ENCODE results near the gene MAP2K7.
"Not testable (repeated sequence)": the region's sequence is repeated elsewhere in the genome, so short reads cannot be mapped to it uniquely, and the experiment has no call there.

Gene MAP2K7

GRCh38 chr19:7914099-7914498 lies 10.4 kb downstream of the MAP2K7 start:
- DNase-seq: peak in 1 of 42 donors; percentile 5
- intact Hi-C loops (cut with DNase I): no loop called here

GRCh38 chr19:7914598-7915045 lies 10.9 kb downstream of the MAP2K7 start, which contains the start of gene TGFBR3L:
Gene TGFBR3L, plus strand, starts transcription at chr19:7914830.
- peak in 1 of 42 donors; percentile 6 for DNase-seq

GRCh38 chr19:7915250-7916102 lies 11.8 kb downstream of the MAP2K7 start:
- intact Hi-C loops (cut with DNase I): no loop called here
- peak in 1 of 42 donors; percentile 6 for DNase-seq

More at GRCh38 chr19:7914598-7915045, 10.9 kb downstream of the MAP2K7 start, which contains the start of gene TGFBR3L:
- intact Hi-C loops (cut with DNase I): no loop called here

GRCh38 chr19:7916103-7916954 lies 12.7 kb downstream of the MAP2K7 start:
- DNase-seq: peak in 29 of 42 donors; percentile 40 to 78 (median 62)
- intact Hi-C loops (cut with DNase I): no loop called here

GRCh38 chr19:7916955-7917266 lies 13.2 kb downstream of the MAP2K7 start:
- intact Hi-C loops (cut with DNase I): no loop called here
- no peak for DNase-seq

GRCh38 chr19:7917267-7918061 lies 13.8 kb downstream of the MAP2K7 start:
- peak in 17 of 42 donors; percentile 33 to 71 (median 52) for DNase-seq
- intact Hi-C loops (cut with DNase I): no loop called here

- not testable (repeated sequence) for DNase-seq
These were observed 14.5 kb downstream of the MAP2K7 start for GRCh38 chr19:7918062-7918614.

GRCh38 chr19:7918615-7919421 lies 15.1 kb downstream of the MAP2K7 start:
- intact Hi-C loops (cut with DNase I): no loop called here
- DNase-seq: no peak

More at GRCh38 chr19:7918062-7918614, 14.5 kb downstream of the MAP2K7 start:
- intact Hi-C loops (cut with DNase I): not testable (repeated sequence)

GRCh38 chr19:7919610-7920518 lies 16.2 kb downstream of the MAP2K7 start, which contains the start of gene SNAPC2:
Gene SNAPC2, plus strand, starts transcription at chr19:7920338. Its CDS starts 29 bp downstream, at chr19:7920367.
- intact Hi-C loops (cut with DNase I): no loop called here
- peak; percentile 86 to 97 (median 94) for DNase-seq

- peak; percentile 95 to 100 (median 98) for DNase-seq
- intact Hi-C loops (cut with DNase I): no loop called here
These were observed 17.0 kb downstream of the MAP2K7 start for GRCh38 chr19:7920519-7921301.

GRCh38 chr19:7921302-7921966 lies 17.8 kb downstream of the MAP2K7 start:
- intact Hi-C loops (cut with DNase I): no loop called here
- peak in 1 of 42 donors; percentile 32 for DNase-seq

- DNase-seq: peak in 1 of 42 donors; percentile 29
- intact Hi-C loops (cut with DNase I): no loop called here
These were observed 18.5 kb downstream of the MAP2K7 start for GRCh38 chr19:7921967-7922835.

- intact Hi-C loops (cut with DNase I): no loop called here
These were observed 19.1 kb downstream of the MAP2K7 start for GRCh38 chr19:7922836-7923195.

More at GRCh38 chr19:7922836-7923195, 19.1 kb downstream of the MAP2K7 start:
- DNase-seq: no peak
